Measurements from ENCODE around the gene SHOX. TPM values are rescaled to one million over a fixed set of nuclear protein-coding genes. Genes with fewer than 3 reads are reported as not detected.
"Not testable (repeated sequence)": the region's sequence is repeated elsewhere in the genome, so short reads cannot be mapped to it uniquely, and the experiment has no call there.

Gene SHOX
- total and polyA plus RNA-seq, 2 experiments from 2014 or later = not detected

- Histone ChIP-seq H3K9me3 (ENCODE audit: low read depth) (no peaks in the 10 kb centered on the region), H3K27ac (no peak overlapping the region), H3K36me3 (no peaks in the 10 kb centered on the region), H3K4me1 (ENCODE audit: low read depth) (no peaks in the 10 kb centered on the region), H3K4me3 (no peak overlapping the region), H3K27me3 (peaks cover 48% of the 10 kb centered on the region)
- no peak for DNase-seq (ENCODE audit: low read depth in 1 of 2, low spot score in 1 of 2)
- no peak for TF ChIP-seq CTCF (IDR thresholded peaks at IDR 0.05; ENCODE audit: low read depth, low read length)
Observed at GRCh38 chrX:649166-649565, 18.6 kb downstream of the SHOX start.

GRCh38 chrX:650324-650723, 19.7 kb downstream of the SHOX start:
- Histone ChIP-seq H3K27ac (no peak overlapping the region), H3K4me3 (no peak overlapping the region), H3K27me3 (peaks cover 36% of the 10 kb centered on the region), H3K36me3 (no peaks in the 10 kb centered on the region), H3K4me1 (ENCODE audit: low read depth) (no peaks in the 10 kb centered on the region), H3K9me3 (ENCODE audit: low read depth) (no peaks in the 10 kb centered on the region)
- no peak for DNase-seq (ENCODE audit: low read depth in 1 of 2, low spot score in 1 of 2)
- TF ChIP-seq CTCF (IDR thresholded peaks at IDR 0.05; ENCODE audit: low read depth, low read length) = no peak

- no peak for DNase-seq (ENCODE audit: low read depth in 1 of 2, low spot score in 1 of 2)
- no peaks in the 10 kb centered on the region for H3K4me1 ChIP-seq (ENCODE audit: low read depth)
- H3K27ac ChIP-seq = no peak overlapping the region
Observed at GRCh38 chrX:650811-651210, 20.2 kb downstream of the SHOX start.

GRCh38 chrX:651922-652321, 21.3 kb downstream of the SHOX start:
- H3K9me3 ChIP-seq (ENCODE audit: low read depth); H3K4me3 ChIP-seq; H3K27ac ChIP-seq; H3K4me1 ChIP-seq (ENCODE audit: low read depth); H3K36me3 ChIP-seq; DNase-seq (ENCODE audit: low read depth in 1 of 2, low spot score in 1 of 2): not testable (repeated sequence)
- peaks cover 21% of the 10 kb centered on the region for H3K27me3 ChIP-seq

More at GRCh38 chrX:650811-651210, 20.2 kb downstream of the SHOX start:
- no peaks in the 10 kb centered on the region for H3K9me3 ChIP-seq (ENCODE audit: low read depth)
- TF ChIP-seq CTCF (IDR thresholded peaks at IDR 0.05; ENCODE audit: low read depth, low read length) = no peak
- peaks cover 32% of the 10 kb centered on the region for H3K27me3 ChIP-seq
- no peaks in the 10 kb centered on the region for H3K36me3 ChIP-seq
- H3K4me3 ChIP-seq = no peak overlapping the region

GRCh38 chrX:652341-652741, 21.8 kb downstream of the SHOX start:
- H3K27ac ChIP-seq = no peak overlapping the region

GRCh38 chrX:653306-653705, 22.7 kb downstream of the SHOX start:
- Histone ChIP-seq H3K9me3 (ENCODE audit: low read depth) (no peaks in the 10 kb centered on the region), H3K36me3 (no peaks in the 10 kb centered on the region), H3K4me1 (ENCODE audit: low read depth) (no peaks in the 10 kb centered on the region), H3K27ac (no peak overlapping the region), H3K27me3 (peaks cover 16% of the 10 kb centered on the region), H3K4me3 (no peak overlapping the region)
- no peak for TF ChIP-seq CTCF (IDR thresholded peaks at IDR 0.05; ENCODE audit: low read depth, low read length)
- no peak for DNase-seq (ENCODE audit: low read depth in 1 of 2, low spot score in 1 of 2)

More at GRCh38 chrX:652341-652741, 21.8 kb downstream of the SHOX start:
- Histone ChIP-seq H3K4me1 (ENCODE audit: low read depth) (no peaks in the 10 kb centered on the region), H3K4me3 (no peak overlapping the region), H3K36me3 (no peaks in the 10 kb centered on the region), H3K9me3 (ENCODE audit: low read depth) (no peaks in the 10 kb centered on the region), H3K27me3 (peaks cover 20% of the 10 kb centered on the region)
- TF ChIP-seq CTCF (IDR thresholded peaks at IDR 0.05; ENCODE audit: low read depth, low read length) = no peak
- DNase-seq (ENCODE audit: low read depth in 1 of 2, low spot score in 1 of 2) = no peak
